Glutamatergic neuron (in vitro differentiated cells): ENCODE results near the gene DOCK7. TPM values are rescaled to one million over a fixed set of nuclear protein-coding genes. Genes with fewer than 3 reads are reported as not detected.

ENCODE experiments used
- DNase-seq: peaks from one replicate; pipeline ENCODE4 v3.0.0; 2022
- H3K27ac Mint-ChIP-seq: one replicate; pipeline ENCODE4 v1.8.0; 2020; ENCODE audit warnings: mild to moderate bottlenecking, mixed read lengths, inconsistent platforms; ENCODE audit not compliant: unreplicated experiment
- H3K27me3 Mint-ChIP-seq: one replicate; pipeline ENCODE4 v1.8.0; 2020; ENCODE audit warnings: mild to moderate bottlenecking, moderate library complexity, mixed read lengths, inconsistent platforms; ENCODE audit not compliant: unreplicated experiment
- H3K36me3 Mint-ChIP-seq: one replicate; pipeline ENCODE4 v1.8.0; 2020; ENCODE audit warnings: mild to moderate bottlenecking, mixed read lengths, inconsistent platforms; ENCODE audit not compliant: unreplicated experiment
- H3K4me1 Mint-ChIP-seq: one replicate; pipeline ENCODE4 v1.8.0; 2020; ENCODE audit warnings: mild to moderate bottlenecking, low read depth, mixed read lengths, inconsistent platforms; ENCODE audit not compliant: unreplicated experiment
- H3K4me3 Mint-ChIP-seq: one replicate; pipeline ENCODE4 v1.8.0; 2020; ENCODE audit warnings: mild to moderate bottlenecking, mixed read lengths, inconsistent platforms; ENCODE audit not compliant: unreplicated experiment
- H3K9me3 Mint-ChIP-seq: one replicate; pipeline ENCODE4 v1.8.0; 2020; ENCODE audit warnings: mild to moderate bottlenecking, moderate library complexity, mixed read lengths, inconsistent platforms; ENCODE audit not compliant: unreplicated experiment
- total RNA-seq: library from RNA; stranded (reverse); fragmentation: NEBNext Ultra II Directional; extraction: Animal tissue kit (Norgen Biotek cat#: 25700); gene quantifications from one replicate; pipeline ENCODE4 v1.2.1, GENCODE V29; 2021; ENCODE audit not compliant: unreplicated experiment
- TF ChIP-seq, protein P1 (sequence below): fragments of 200-600 bp; sonication (generic); IDR thresholded peaks from one replicate; pipeline ENCODE4 v1.5.0; 2021; ENCODE audit not compliant: partially characterized antibody, unreplicated experiment

DOCK7 gene
- total RNA-seq, 1 donor from 2014 or later = 70.8 TPM

DNA sequence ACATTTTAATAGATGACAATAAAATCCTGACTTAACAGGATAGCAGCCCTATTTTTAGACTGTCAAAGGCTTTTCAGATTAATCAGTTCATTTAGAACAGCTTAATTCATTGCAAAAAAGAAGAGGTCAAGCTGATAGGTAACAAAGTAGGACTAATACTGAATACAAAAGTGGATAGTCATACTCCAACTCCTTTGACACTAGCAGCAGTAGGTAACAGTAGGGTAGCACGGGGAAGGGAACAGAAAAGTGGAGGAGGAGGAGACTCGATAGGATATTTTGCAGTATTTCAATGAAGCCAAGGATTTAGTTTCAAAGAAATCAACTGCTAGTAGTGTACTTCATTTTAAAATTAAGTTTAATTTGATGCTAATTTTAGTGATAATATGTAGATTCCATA, 200.2 kb downstream of the DOCK7 start:
- Mint-ChIP-seq H3K27me3 (no peaks in the 10 kb centered on the region), H3K4me3 (no peak overlapping the region), H3K4me1 (no peaks in the 10 kb centered on the region), H3K9me3 (no peaks in the 10 kb centered on the region), H3K36me3 (no peaks in the 10 kb centered on the region), H3K27ac (no peak overlapping the region)
- TF ChIP-seq, protein P1, sequence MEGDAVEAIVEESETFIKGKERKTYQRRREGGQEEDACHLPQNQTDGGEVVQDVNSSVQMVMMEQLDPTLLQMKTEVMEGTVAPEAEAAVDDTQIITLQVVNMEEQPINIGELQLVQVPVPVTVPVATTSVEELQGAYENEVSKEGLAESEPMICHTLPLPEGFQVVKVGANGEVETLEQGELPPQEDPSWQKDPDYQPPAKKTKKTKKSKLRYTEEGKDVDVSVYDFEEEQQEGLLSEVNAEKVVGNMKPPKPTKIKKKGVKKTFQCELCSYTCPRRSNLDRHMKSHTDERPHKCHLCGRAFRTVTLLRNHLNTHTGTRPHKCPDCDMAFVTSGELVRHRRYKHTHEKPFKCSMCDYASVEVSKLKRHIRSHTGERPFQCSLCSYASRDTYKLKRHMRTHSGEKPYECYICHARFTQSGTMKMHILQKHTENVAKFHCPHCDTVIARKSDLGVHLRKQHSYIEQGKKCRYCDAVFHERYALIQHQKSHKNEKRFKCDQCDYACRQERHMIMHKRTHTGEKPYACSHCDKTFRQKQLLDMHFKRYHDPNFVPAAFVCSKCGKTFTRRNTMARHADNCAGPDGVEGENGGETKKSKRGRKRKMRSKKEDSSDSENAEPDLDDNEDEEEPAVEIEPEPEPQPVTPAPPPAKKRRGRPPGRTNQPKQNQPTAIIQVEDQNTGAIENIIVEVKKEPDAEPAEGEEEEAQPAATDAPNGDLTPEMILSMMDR = no peak
- no peak for DNase-seq

DNA sequence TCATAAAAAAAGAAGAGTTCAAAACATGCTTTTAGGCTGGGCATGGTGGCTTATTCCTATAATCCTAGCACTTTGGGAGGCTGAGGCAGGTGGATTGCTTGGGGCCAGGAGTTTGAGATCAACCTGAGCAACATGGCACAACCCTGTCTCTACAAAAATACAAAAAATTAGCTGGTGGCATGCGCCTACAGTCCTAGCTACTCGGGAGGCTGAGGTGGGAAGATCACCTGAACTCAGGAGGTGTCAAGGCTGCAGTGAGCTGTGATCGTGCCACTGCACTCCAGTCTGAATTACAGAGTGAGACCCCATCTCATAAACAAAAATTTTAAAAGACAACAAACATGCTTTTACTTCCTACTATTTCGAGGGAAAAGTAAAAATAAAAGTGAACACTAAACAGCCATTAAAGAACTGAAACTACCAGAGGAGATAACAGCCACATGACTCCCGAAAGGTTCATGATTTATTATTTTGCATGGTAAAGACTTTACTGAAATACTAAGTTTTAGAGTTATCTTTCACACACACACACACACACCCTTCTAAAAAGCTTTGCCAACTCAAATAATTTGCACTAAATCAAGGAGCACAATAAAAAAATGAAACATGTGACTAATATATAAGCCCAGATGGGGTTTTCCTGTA, 203.2 kb downstream of the DOCK7 start:
- peaks cover 1% of the 10 kb centered on the region for H3K4me1 Mint-ChIP-seq

DNA sequence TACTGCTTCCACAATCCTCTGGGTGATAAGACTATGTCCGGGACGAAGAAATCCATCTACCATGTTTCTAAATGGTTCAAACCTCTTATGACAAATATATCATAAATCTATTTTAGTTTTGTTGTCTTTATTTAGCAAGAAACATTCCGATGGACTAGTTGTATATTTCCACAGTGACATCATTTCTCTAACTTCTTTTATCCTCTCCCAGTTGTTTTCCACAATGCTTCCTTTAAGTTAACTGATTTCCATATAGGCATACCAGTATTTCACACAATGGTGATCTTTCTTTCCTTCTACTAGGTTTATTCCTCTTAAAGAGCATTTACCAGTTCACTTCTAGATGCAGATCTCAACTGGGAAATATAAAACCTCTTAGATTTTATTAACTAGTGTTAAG, 206.5 kb downstream of the DOCK7 start:
- no peak overlapping the region for H3K4me3 Mint-ChIP-seq
- TF ChIP-seq, protein P1 = no peak
- no peak overlapping the region for H3K27ac Mint-ChIP-seq
- no peaks in the 10 kb centered on the region for H3K9me3 Mint-ChIP-seq
- peaks cover 1% of the 10 kb centered on the region for H3K4me1 Mint-ChIP-seq
- H3K27me3 Mint-ChIP-seq = no peaks in the 10 kb centered on the region
- no peaks in the 10 kb centered on the region for H3K36me3 Mint-ChIP-seq
- no peak for DNase-seq

More for the DNA sequence above, 203.2 kb downstream of the DOCK7 start:
- no peaks in the 10 kb centered on the region for H3K36me3 Mint-ChIP-seq
- no peaks in the 10 kb centered on the region for H3K27me3 Mint-ChIP-seq
- H3K4me3 Mint-ChIP-seq = no peak overlapping the region
- H3K9me3 Mint-ChIP-seq = no peaks in the 10 kb centered on the region
- TF ChIP-seq, protein P1 = no peak
- no peak overlapping the region for H3K27ac Mint-ChIP-seq
- DNase-seq = no peak

DNA sequence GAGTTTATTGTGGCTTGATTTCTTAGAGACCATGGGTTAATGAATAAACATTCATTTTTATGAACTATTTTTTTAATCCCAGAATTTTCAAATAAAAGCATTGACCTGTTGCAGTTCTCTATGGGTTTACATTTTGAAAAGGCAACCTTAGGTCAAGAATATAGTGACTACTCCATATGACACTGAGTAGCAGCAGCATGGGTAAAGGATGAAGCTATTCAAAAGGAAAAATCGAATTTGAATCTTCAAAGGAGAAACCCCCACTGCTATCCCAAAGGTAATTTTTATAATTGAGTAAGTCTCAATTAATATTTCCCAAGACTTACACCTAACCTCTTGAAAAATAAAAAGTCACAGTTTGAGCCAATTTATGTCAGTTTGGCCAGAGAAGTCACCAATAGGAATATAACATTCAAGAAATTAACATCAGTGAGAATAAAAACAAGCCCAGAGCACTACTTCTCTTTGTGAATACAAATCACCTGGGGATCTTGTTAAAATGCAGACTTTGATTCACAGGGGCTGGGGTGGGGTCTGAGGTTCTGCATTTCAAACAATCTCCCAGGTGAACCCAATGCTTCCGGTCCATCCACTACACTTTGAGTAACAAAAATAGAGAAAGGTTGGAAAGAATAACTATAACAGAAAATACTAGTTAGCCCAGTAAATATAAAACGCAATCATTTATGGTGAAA, 211.5 kb downstream of the DOCK7 start:
- DNase-seq = no peak
- Mint-ChIP-seq H3K27me3 (no peaks in the 10 kb centered on the region), H3K9me3 (no peaks in the 10 kb centered on the region)

More for the DNA sequence above, 211.5 kb downstream of the DOCK7 start:
- no peak overlapping the region for H3K27ac Mint-ChIP-seq
- peaks cover 1% of the 10 kb centered on the region for H3K4me1 Mint-ChIP-seq
- H3K36me3 Mint-ChIP-seq = no peaks in the 10 kb centered on the region
- TF ChIP-seq, protein P1 = no peak
- no peak overlapping the region for H3K4me3 Mint-ChIP-seq
